CD4-positive, CD25-positive, alpha-beta regulatory T cell (primary cell): ENCODE results near the gene KMT2C. TPM values are rescaled to one million over a fixed set of nuclear protein-coding genes. Genes with fewer than 3 reads are reported as not detected.
"Not testable (repeated sequence)": the region's sequence is repeated elsewhere in the genome, so short reads cannot be mapped to it uniquely, and the experiment has no call there.

ENCODE experiments used
- ATAC-seq, 2 donors: fragments of 150-1000 bp; cut with Tn5 transposase; one replicate each; pipeline ENCODE4 v1.10.0; 2021; ENCODE audit warnings: low read depth in 2 of 2, moderate number of reproducible peaks in 2 of 2, moderate library complexity in 1 of 2
- DNase-seq, 3 donors: peaks; one replicate each; pipeline versions ENCODE4 v3.0.0 to v3.0.0-alpha.2; 2012 to 2022; ENCODE audit warnings: mixed read lengths in 1 of 3
- H3K27ac ChIP-seq: one replicate; pipeline ENCODE4 v1.7.0; 2013; ENCODE audit warnings: mild to moderate bottlenecking, low read length; ENCODE audit not compliant: insufficient read depth, poor library complexity, severe bottlenecking
- H3K27me3 ChIP-seq: one replicate; pipeline ENCODE4 v1.7.0; 2013; ENCODE audit warnings: low read length; ENCODE audit not compliant: control insufficient read depth, insufficient read depth
- H3K36me3 ChIP-seq: one replicate; pipeline ENCODE4 v1.7.0; 2013; ENCODE audit warnings: mild to moderate bottlenecking, low read length, moderate library complexity; ENCODE audit not compliant: control insufficient read depth, insufficient read depth
- H3K4me1 ChIP-seq: 2 replicates; pipeline ENCODE4 v1.7.0; 2013; ENCODE audit warnings: mild to moderate bottlenecking, low read length; ENCODE audit not compliant: insufficient read depth, control insufficient read depth, poor library complexity, severe bottlenecking
- H3K4me3 ChIP-seq: one replicate; pipeline ENCODE4 v1.7.0; 2013; ENCODE audit warnings: low read depth, mild to moderate bottlenecking, low read length, moderate library complexity
- H3K9me3 ChIP-seq, 2 experiments: 1 replicate in 1 of 2; 2 replicates in 1 of 2; pipeline ENCODE4 v1.7.0; 2013; ENCODE audit warnings: low read length in 2 of 2, mild to moderate bottlenecking in 1 of 2, moderate library complexity in 1 of 2; ENCODE audit not compliant: control insufficient read depth in 2 of 2
- H3K27ac Mint-ChIP-seq, 3 donors: one replicate each; pipeline ENCODE4 v1.8.0; 2020 to 2022; ENCODE audit warnings: mild to moderate bottlenecking in 3 of 3, mixed read lengths in 3 of 3, moderate library complexity in 2 of 3
- H3K27me3 Mint-ChIP-seq: one replicate; pipeline ENCODE4 v1.8.0; 2022; ENCODE audit warnings: mild to moderate bottlenecking, mixed read lengths
- H3K36me3 Mint-ChIP-seq: one replicate; pipeline ENCODE4 v1.8.0; 2020; ENCODE audit warnings: mixed read lengths
- H3K4me1 Mint-ChIP-seq, 4 donors: one replicate each; pipeline ENCODE4 v1.8.0; 2020 to 2022; ENCODE audit warnings: mixed read lengths in 4 of 4, mild to moderate bottlenecking in 1 of 4
- H3K4me3 Mint-ChIP-seq, 4 donors: one replicate each; pipeline ENCODE4 v1.8.0; 2020 to 2022; ENCODE audit warnings: mild to moderate bottlenecking in 4 of 4, mixed read lengths in 4 of 4, moderate library complexity in 3 of 4
- H3K9me3 Mint-ChIP-seq, 7 donors: one replicate each; pipeline ENCODE4 v1.8.0; 2020 to 2022; ENCODE audit warnings: mixed read lengths in 7 of 7, mild to moderate bottlenecking in 3 of 7, moderate library complexity in 2 of 7
- polyA plus RNA-seq, 4 donors: library from polyadenylated mRNA; unstranded; fragments of 300-500 nt; fragmentation: Illumina TruSeq; gene quantifications; one replicate each; pipeline ENCODE4 v1.2.3, GENCODE V29; 2021
- total RNA-seq: library from RNA; stranded (reverse); gene quantifications from one replicate; pipeline ENCODE4 v1.2.3, GENCODE V29; 2022

Gene KMT2C
- total and polyA plus RNA-seq, 5 donors from 2014 or later = 8.6 to 160 (median 9.5) TPM

DNA sequence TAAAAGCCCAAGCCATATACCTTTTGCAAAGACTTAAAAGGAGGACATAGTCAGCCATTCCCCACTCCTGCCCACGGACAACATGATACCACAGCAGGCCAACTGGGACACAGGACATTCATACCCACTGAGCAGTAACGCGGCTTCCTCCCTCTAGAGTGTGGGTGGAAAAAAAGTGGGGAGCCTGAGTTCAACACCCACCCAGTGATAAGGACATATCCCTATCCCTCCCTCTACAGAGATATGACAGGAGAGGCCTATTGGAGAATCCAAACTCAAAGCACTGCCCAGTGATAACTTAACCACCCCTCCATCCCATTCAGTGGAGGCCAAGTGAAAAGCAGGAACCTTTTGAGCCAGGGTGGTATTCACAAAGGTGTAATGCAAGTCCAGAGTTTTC, 148.8 kb downstream of the KMT2C start:
- not testable (repeated sequence) for H3K4me1 ChIP-seq, DNase-seq, H3K4me3 Mint-ChIP-seq, H3K27me3 Mint-ChIP-seq, H3K27ac Mint-ChIP-seq, H3K9me3 ChIP-seq, H3K4me1 Mint-ChIP-seq, ATAC-seq, H3K27ac ChIP-seq, H3K27me3 ChIP-seq, H3K4me3 ChIP-seq
- Mint-ChIP-seq H3K9me3 (peaks cover 0 to 16% (median 0%) of the 10 kb centered on the region in 7 donors), H3K36me3 (peaks cover 10% of the 10 kb centered on the region)
- H3K36me3 ChIP-seq = peaks cover 10% of the 10 kb centered on the region

DNA sequence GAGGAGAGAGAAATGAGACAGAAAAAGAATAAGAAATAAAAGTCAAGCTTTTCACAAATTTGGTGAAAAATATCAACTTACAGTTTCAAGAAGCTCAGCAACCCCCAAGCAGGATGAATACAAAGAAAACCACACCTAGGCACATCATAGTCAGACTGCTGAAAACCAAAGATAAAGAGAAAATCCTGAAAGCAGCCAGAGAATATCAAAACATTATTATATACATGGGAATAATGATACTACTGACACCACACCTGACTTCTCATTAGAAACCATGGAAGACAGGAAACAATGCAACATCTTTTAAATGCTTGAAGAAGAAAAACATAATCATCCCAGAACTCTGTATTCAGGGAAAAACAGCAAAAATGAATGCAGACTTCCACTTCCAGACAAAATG, 149.6 kb downstream of the KMT2C start:
- H3K4me3 ChIP-seq, H3K4me1 Mint-ChIP-seq, H3K27me3 Mint-ChIP-seq, H3K36me3 Mint-ChIP-seq, H3K4me1 ChIP-seq, H3K27ac ChIP-seq, H3K36me3 ChIP-seq, H3K27ac Mint-ChIP-seq, H3K27me3 ChIP-seq, DNase-seq, H3K9me3 ChIP-seq, ATAC-seq, H3K4me3 Mint-ChIP-seq: not testable (repeated sequence)
- H3K9me3 Mint-ChIP-seq = peaks cover 0 to 14% (median 0%) of the 10 kb centered on the region in 7 donors

DNA sequence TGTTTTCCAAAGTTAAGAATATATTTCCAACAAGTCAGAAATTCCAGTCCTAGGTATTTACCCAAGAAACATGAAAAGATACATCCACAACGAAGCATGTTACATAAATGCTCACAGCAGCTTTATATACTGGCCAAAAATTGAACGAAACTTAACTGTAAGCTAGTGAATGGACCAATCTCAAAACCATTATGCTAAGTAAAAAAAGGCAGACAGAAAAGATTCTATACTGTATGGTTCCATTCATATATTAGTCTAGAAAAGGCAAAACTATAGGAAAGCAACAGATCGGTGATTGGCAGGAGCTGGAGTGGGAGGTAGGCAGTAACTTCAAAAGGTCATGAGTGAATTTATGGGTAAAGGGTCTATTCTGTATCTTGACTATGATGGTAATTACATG, 150.8 kb downstream of the KMT2C start:
- H3K27ac Mint-ChIP-seq, H3K4me3 Mint-ChIP-seq, H3K36me3 Mint-ChIP-seq, H3K27ac ChIP-seq, H3K4me3 ChIP-seq, DNase-seq, H3K27me3 ChIP-seq, H3K36me3 ChIP-seq, ATAC-seq, H3K27me3 Mint-ChIP-seq, H3K4me1 ChIP-seq, H3K4me1 Mint-ChIP-seq, H3K9me3 ChIP-seq: not testable (repeated sequence)
- H3K9me3 Mint-ChIP-seq = peaks cover 0 to 14% (median 0%) of the 10 kb centered on the region in 7 donors

DNA sequence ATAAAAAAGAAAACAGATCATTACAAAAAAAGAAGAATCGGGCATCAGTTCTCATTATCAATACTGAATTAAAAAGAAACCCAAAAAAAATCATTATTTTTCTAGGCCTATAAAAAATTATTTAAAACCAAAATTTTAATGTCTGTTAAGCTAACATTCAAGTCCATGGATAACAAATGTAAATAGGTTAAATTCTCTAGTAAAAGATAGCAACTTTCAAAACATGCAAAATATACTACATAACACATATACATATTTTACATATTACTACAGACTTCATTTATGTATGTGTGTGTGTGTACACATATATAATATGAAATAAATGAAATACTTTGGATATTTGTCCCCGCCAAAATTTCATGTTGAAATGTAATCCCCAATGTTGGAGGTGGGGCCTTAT, 158.1 kb downstream of the KMT2C start:
- DNase-seq, H3K27ac Mint-ChIP-seq, H3K36me3 Mint-ChIP-seq, H3K9me3 Mint-ChIP-seq, H3K36me3 ChIP-seq, H3K4me3 ChIP-seq, H3K27me3 ChIP-seq, H3K27ac ChIP-seq, H3K4me1 ChIP-seq, H3K27me3 Mint-ChIP-seq, ATAC-seq, H3K4me3 Mint-ChIP-seq, H3K9me3 ChIP-seq: not testable (repeated sequence)
- peaks cover 7 to 12% (median 10%) of the 10 kb centered on the region in 4 donors for H3K4me1 Mint-ChIP-seq

DNA sequence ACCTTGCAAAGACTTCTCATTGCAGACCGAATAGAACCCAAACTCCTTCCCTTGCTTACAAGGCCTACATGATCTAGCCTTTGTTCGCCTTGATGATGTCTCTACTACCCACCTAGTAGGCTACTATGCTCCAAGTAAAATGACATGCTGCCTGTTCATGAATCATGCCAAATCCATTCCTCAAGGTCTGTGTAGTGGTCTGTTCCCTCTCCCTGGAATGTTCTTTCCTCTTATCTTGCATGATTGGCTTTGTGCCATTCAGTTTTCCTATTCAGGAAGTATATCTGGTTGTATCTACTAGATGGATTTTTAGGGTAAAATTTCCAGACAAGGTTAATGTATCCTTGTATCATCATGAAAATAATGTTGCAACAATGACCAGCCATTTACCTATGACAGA, 165.4 kb downstream of the KMT2C start:
- H3K27me3 ChIP-seq, H3K27me3 Mint-ChIP-seq, ATAC-seq, H3K4me3 Mint-ChIP-seq, H3K4me3 ChIP-seq, H3K27ac Mint-ChIP-seq, DNase-seq, H3K27ac ChIP-seq, H3K9me3 ChIP-seq, H3K4me1 ChIP-seq, H3K9me3 Mint-ChIP-seq: not testable (repeated sequence)
- Mint-ChIP-seq H3K4me1 (peaks cover 4 to 18% (median 13%) of the 10 kb centered on the region in 4 donors), H3K36me3 (peaks cover 25% of the 10 kb centered on the region)
- peaks cover 10% of the 10 kb centered on the region for H3K36me3 ChIP-seq

DNA sequence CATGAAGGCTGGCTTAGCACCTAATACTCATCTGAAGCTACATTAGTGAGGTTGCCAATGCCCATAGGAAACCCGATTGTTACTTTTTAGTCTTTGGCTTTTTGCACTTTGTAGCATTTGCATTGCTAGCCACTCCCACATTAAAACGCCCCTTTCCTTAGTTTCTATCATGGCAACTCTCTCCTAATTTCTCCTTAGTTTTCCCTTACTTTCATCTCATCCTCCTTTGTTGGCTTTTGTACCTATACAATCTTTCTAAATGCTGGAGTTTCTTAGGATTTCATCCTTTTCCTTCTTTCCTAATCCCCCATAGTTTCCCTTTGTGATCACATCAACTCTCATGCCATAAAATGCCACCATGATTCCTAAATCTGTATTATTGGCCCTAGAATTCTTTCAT, 168.9 kb downstream of the KMT2C start:
- peaks cover 11% of the 10 kb centered on the region for H3K36me3 ChIP-seq
- not testable (repeated sequence) for H3K27ac Mint-ChIP-seq, H3K9me3 Mint-ChIP-seq, H3K27me3 Mint-ChIP-seq, H3K27me3 ChIP-seq, H3K4me3 ChIP-seq, DNase-seq, ATAC-seq, H3K4me1 ChIP-seq, H3K9me3 ChIP-seq, H3K27ac ChIP-seq, H3K4me3 Mint-ChIP-seq
- peaks cover 13 to 16% (median 14%) of the 10 kb centered on the region in 4 donors for H3K4me1 Mint-ChIP-seq
- peaks cover 45% of the 10 kb centered on the region for H3K36me3 Mint-ChIP-seq

DNA sequence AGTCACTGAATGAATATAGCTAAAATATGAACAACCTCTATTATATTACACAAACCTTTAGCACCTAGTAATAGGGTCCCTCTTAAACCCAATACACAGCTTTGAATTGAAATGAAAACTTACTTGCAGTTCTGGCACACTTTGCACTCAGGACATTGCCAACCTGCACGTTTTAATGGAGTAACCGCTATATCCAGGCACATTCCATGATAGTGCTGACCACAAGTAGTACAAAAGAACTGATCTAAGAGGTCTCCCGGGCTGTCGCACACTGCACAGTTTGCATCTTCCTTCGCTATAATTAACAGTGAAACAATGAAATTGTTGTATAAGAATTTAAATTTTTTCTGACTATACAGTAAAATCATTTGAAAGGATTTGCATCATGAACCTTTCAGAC, 170.9 kb downstream of the KMT2C start:
- H3K4me3 ChIP-seq, ATAC-seq, DNase-seq, H3K27me3 ChIP-seq, H3K9me3 Mint-ChIP-seq, H3K27me3 Mint-ChIP-seq, H3K9me3 ChIP-seq, H3K36me3 ChIP-seq, H3K4me3 Mint-ChIP-seq, H3K27ac Mint-ChIP-seq, H3K4me1 ChIP-seq, H3K27ac ChIP-seq: not testable (repeated sequence)
- Mint-ChIP-seq H3K36me3 (peaks cover 38% of the 10 kb centered on the region), H3K4me1 (peaks cover 16 to 21% (median 20%) of the 10 kb centered on the region in 4 donors)

DNA sequence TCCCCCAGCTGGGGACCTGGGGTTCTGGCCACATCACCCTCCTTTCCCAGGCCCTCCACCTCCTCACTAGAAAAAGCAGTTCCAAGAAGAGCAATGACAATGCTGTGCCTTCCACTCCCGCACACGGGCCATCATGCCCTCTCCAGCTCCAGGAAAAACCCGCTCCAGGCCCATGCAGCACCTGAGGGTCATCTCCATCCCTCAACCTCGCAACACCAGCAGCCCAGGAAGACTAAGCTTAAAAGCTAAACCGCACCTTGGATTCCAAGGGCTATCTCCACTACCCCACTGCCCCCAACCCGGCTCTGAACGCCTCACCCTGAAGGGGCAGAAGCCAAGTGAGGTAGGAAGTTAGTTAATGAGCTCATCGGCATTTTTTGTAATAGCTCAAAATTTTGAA, 173.7 kb downstream of the KMT2C start:
- H3K4me3 Mint-ChIP-seq = peak overlapping the region in 1 of 4 donors; percentile 21
- ATAC-seq = not testable (repeated sequence)

More for the DNA sequence above, 173.7 kb downstream of the KMT2C start:
- H3K27ac ChIP-seq, H3K27me3 ChIP-seq, H3K9me3 ChIP-seq, H3K27me3 Mint-ChIP-seq, DNase-seq, H3K4me1 ChIP-seq, H3K9me3 Mint-ChIP-seq, H3K4me3 ChIP-seq: not testable (repeated sequence)
- H3K36me3 Mint-ChIP-seq = peaks cover 42% of the 10 kb centered on the region
- H3K27ac Mint-ChIP-seq = peak overlapping the region; percentile 5 to 76 (median 10)
- peaks cover 10% of the 10 kb centered on the region for H3K36me3 ChIP-seq
- H3K4me1 Mint-ChIP-seq = peaks cover 17 to 24% (median 19%) of the 10 kb centered on the region in 4 donors
